Activated naive CD8-positive, alpha-beta T cell treated with anti-CD3 and anti-CD28 coated beads, Interleukin-2, amount 10 ng/mL, durations not matched to agents 7 days and 5 days (primary cell): ENCODE data around the gene TEKT3. TPM values are rescaled to one million over a fixed set of nuclear protein-coding genes. Genes with fewer than 3 reads are reported as not detected.

Source experiments
- ATAC-seq: fragments of 150-1000 bp; cut with Tn5 transposase; one replicate; pipeline ENCODE4 v1.10.0; 2021; ENCODE audit warnings: low read depth, moderate library complexity
- POLR2A ChIA-PET: fragments of 350-600 bp; sonication (Branson Sonifier 250); formaldehyde crosslinking; loops from one replicate; lab custom pipeline; 2021; ENCODE audit warnings: antibody characterized with exemption; lab: Charles Lee
- DNase-seq: peaks from one replicate; pipeline ENCODE4 v3.0.0; 2021
- H3K27ac Mint-ChIP-seq: one replicate; pipeline ENCODE4 v1.8.0; 2022; ENCODE audit warnings: mild to moderate bottlenecking, mixed read lengths
- H3K27me3 Mint-ChIP-seq: one replicate; pipeline ENCODE4 v1.8.0; 2022; ENCODE audit warnings: mild to moderate bottlenecking, moderate library complexity, mixed read lengths
- H3K36me3 Mint-ChIP-seq: one replicate; pipeline ENCODE4 v1.8.0; 2021; ENCODE audit warnings: mild to moderate bottlenecking, mixed read lengths
- H3K4me1 Mint-ChIP-seq: one replicate; pipeline ENCODE4 v1.8.0; 2021; ENCODE audit warnings: mixed read lengths
- H3K4me3 Mint-ChIP-seq: one replicate; pipeline ENCODE4 v1.8.0; 2022; ENCODE audit warnings: mild to moderate bottlenecking, moderate library complexity, mixed read lengths
- H3K9me3 Mint-ChIP-seq: one replicate; pipeline ENCODE4 v1.8.0; 2021; ENCODE audit warnings: mixed read lengths
- total RNA-seq, 2 experiments: library from RNA; stranded (reverse); gene quantifications; one replicate each; pipeline ENCODE4 v1.2.3, GENCODE V29; 2021

TEKT3 gene
- total RNA-seq, 2 experiments from 2014 or later: not detected

GRCh38 chr17:15281909-15282308 is 59.5 kb downstream of the TEKT3 start:
- ATAC-seq: no peak
- DNase-seq: no peak
- Mint-ChIP-seq H3K27me3 (peaks cover 32% of the 10 kb centered on the region), H3K36me3 (no peaks in the 10 kb centered on the region), H3K27ac (no peak overlapping the region), H3K4me3 (no peak overlapping the region), H3K4me1 (no peaks in the 10 kb centered on the region), H3K9me3 (no peaks in the 10 kb centered on the region)
- POLR2A ChIA-PET: no interaction called here

GRCh38 chr17:15278924-15279477 is 62.4 kb downstream of the TEKT3 start:
- Mint-ChIP-seq H3K27ac (no peak overlapping the region), H3K4me3 (no peak overlapping the region), H3K36me3 (no peaks in the 10 kb centered on the region), H3K9me3 (peaks cover 5% of the 10 kb centered on the region), H3K27me3 (peaks cover 26% of the 10 kb centered on the region), H3K4me1 (no peaks in the 10 kb centered on the region)
- POLR2A ChIA-PET: no interaction called here
- ATAC-seq (no peak), DNase-seq (no peak)

GRCh38 chr17:15278380-15278779 is 63.0 kb downstream of the TEKT3 start:
- no peak for ATAC-seq
- H3K4me3 Mint-ChIP-seq: no peak overlapping the region

GRCh38 chr17:15274017-15274416 is 67.4 kb downstream of the TEKT3 start:
- Mint-ChIP-seq H3K4me3 (no peak overlapping the region), H3K9me3 (peaks cover 5% of the 10 kb centered on the region), H3K4me1 (peaks cover 8% of the 10 kb centered on the region), H3K27me3 (peaks cover 7% of the 10 kb centered on the region), H3K27ac (no peak overlapping the region), H3K36me3 (no peaks in the 10 kb centered on the region)
- POLR2A ChIA-PET: no interaction called here
- no peak for ATAC-seq
- no peak for DNase-seq

More at GRCh38 chr17:15278380-15278779, 63.0 kb downstream of the TEKT3 start:
- no peak for DNase-seq
- Mint-ChIP-seq H3K9me3 (peaks cover 5% of the 10 kb centered on the region), H3K36me3 (no peaks in the 10 kb centered on the region), H3K4me1 (no peaks in the 10 kb centered on the region), H3K27ac (no peak overlapping the region), H3K27me3 (peaks cover 26% of the 10 kb centered on the region)
- POLR2A ChIA-PET: no interaction called here

- no peak overlapping the region for H3K27ac Mint-ChIP-seq
- peaks cover 5% of the 10 kb centered on the region for H3K9me3 Mint-ChIP-seq
- H3K4me3 Mint-ChIP-seq: no peak overlapping the region
- ATAC-seq (no peak), DNase-seq (no peak)
- peaks cover 7% of the 10 kb centered on the region for H3K27me3 Mint-ChIP-seq
- POLR2A ChIA-PET: no interaction called here
- peaks cover 8% of the 10 kb centered on the region for H3K4me1 Mint-ChIP-seq
- H3K36me3 Mint-ChIP-seq: no peaks in the 10 kb centered on the region
Observed at GRCh38 chr17:15273141-15273793, 68.1 kb downstream of the TEKT3 start.

GRCh38 chr17:15271741-15272140 is 69.7 kb downstream of the TEKT3 start:
- Mint-ChIP-seq H3K4me3 (no peak overlapping the region), H3K9me3 (peaks cover 5% of the 10 kb centered on the region), H3K27me3 (peaks cover 7% of the 10 kb centered on the region), H3K36me3 (no peaks in the 10 kb centered on the region), H3K4me1 (peaks cover 8% of the 10 kb centered on the region), H3K27ac (no peak overlapping the region)
- POLR2A ChIA-PET: no interaction called here
- DNase-seq: no peak
- ATAC-seq: no peak

- DNase-seq (no peak), ATAC-seq (no peak)
- Mint-ChIP-seq H3K4me1 (peaks cover 8% of the 10 kb centered on the region), H3K36me3 (no peaks in the 10 kb centered on the region), H3K4me3 (no peak overlapping the region), H3K27ac (no peak overlapping the region), H3K9me3 (no peaks in the 10 kb centered on the region), H3K27me3 (peaks cover 15% of the 10 kb centered on the region)
- POLR2A ChIA-PET: no interaction called here
Observed at GRCh38 chr17:15270628-15271381, 70.6 kb downstream of the TEKT3 start.

- no peak overlapping the region for H3K4me3 Mint-ChIP-seq
- H3K36me3 Mint-ChIP-seq: no peaks in the 10 kb centered on the region
- H3K27ac Mint-ChIP-seq: no peak overlapping the region
- H3K9me3 Mint-ChIP-seq: no peaks in the 10 kb centered on the region
- ATAC-seq: no peak
- H3K4me1 Mint-ChIP-seq: peaks cover 8% of the 10 kb centered on the region
- POLR2A ChIA-PET: no interaction called here
- peaks cover 26% of the 10 kb centered on the region for H3K27me3 Mint-ChIP-seq
- no peak for DNase-seq
Observed at GRCh38 chr17:15269780-15270089, 71.7 kb downstream of the TEKT3 start.

- no peak overlapping the region for H3K27ac Mint-ChIP-seq
- H3K36me3 Mint-ChIP-seq: no peaks in the 10 kb centered on the region
- peaks cover 8% of the 10 kb centered on the region for H3K4me1 Mint-ChIP-seq
- POLR2A ChIA-PET: no interaction called here
- ATAC-seq (no peak), DNase-seq (no peak)
- peaks cover 31% of the 10 kb centered on the region for H3K27me3 Mint-ChIP-seq
- no peak overlapping the region for H3K4me3 Mint-ChIP-seq
- no peaks in the 10 kb centered on the region for H3K9me3 Mint-ChIP-seq
Observed at GRCh38 chr17:15269087-15269779, 72.2 kb downstream of the TEKT3 start.

GRCh38 chr17:15268461-15268860 is 72.9 kb downstream of the TEKT3 start:
- ATAC-seq (no peak), DNase-seq (no peak)
- peaks cover 8% of the 10 kb centered on the region for H3K4me1 Mint-ChIP-seq
- no peak overlapping the region for H3K4me3 Mint-ChIP-seq
- peaks cover 38% of the 10 kb centered on the region for H3K27me3 Mint-ChIP-seq
- POLR2A ChIA-PET: no interaction called here
- H3K27ac Mint-ChIP-seq: no peak overlapping the region
- no peaks in the 10 kb centered on the region for H3K36me3 Mint-ChIP-seq
- H3K9me3 Mint-ChIP-seq: no peaks in the 10 kb centered on the region

GRCh38 chr17:15267996-15268395 is 73.4 kb downstream of the TEKT3 start:
- Mint-ChIP-seq H3K27ac (no peak overlapping the region), H3K4me1 (peaks cover 8% of the 10 kb centered on the region), H3K9me3 (no peaks in the 10 kb centered on the region), H3K27me3 (peaks cover 42% of the 10 kb centered on the region), H3K36me3 (no peaks in the 10 kb centered on the region), H3K4me3 (no peak overlapping the region)
- ATAC-seq: no peak
- no peak for DNase-seq
- POLR2A ChIA-PET: no interaction called here

GRCh38 chr17:15266325-15267125 is 74.9 kb downstream of the TEKT3 start:
- H3K36me3 Mint-ChIP-seq: no peaks in the 10 kb centered on the region
- H3K27me3 Mint-ChIP-seq: peaks cover 57% of the 10 kb centered on the region
- no peak overlapping the region for H3K27ac Mint-ChIP-seq
- H3K4me1 Mint-ChIP-seq: peaks cover 12% of the 10 kb centered on the region
- DNase-seq (no peak), ATAC-seq (no peak)
- H3K4me3 Mint-ChIP-seq: no peak overlapping the region
- POLR2A ChIA-PET: no interaction called here
- no peaks in the 10 kb centered on the region for H3K9me3 Mint-ChIP-seq

GRCh38 chr17:15265131-15265530 is 76.3 kb downstream of the TEKT3 start, which contains the start of gene PMP22:
PMP22 (minus strand) TSS chr17:15265326; CDS start chr17:15260727, 4,599 bp downstream.
- ATAC-seq: no peak
- Mint-ChIP-seq H3K9me3 (no peaks in the 10 kb centered on the region), H3K27ac (no peak within 1 kb of the TSS), H3K36me3 (no peaks in the 10 kb centered on the region), H3K27me3 (peaks cover 71% of the 10 kb centered on the region), H3K4me3 (no peak within 1 kb of the TSS), H3K4me1 (peaks cover 10% of the 10 kb centered on the region)
- DNase-seq: no peak
- POLR2A ChIA-PET: no interaction called here
